GM19455 (cell line): ENCODE data around the gene KIF4B.
"Not testable (repeated sequence)": the region's sequence is repeated elsewhere in the genome, so short reads cannot be mapped to it uniquely, and the experiment has no call there.

Experiments
- ATAC-seq: cut with Tn5 transposase; IDR thresholded peaks from one replicate; pipeline ENCODE4 v1.9.1; 2021; ENCODE audit not compliant: unreplicated experiment

KIF4B gene

GRCh38 chr5:155013526-155013925 lies at the start of gene KIF4B:
Gene KIF4B, plus strand, starts transcription at chr5:155013755. Its CDS starts 105 bp downstream, at chr5:155013860.
- no peak for ATAC-seq

GRCh38 chr5:154966081-154966841 lies 47.3 kb upstream of the KIF4B start:
- no peak for ATAC-seq

GRCh38 chr5:154966874-154967273 lies 46.7 kb upstream of the KIF4B start:
- ATAC-seq: no peak

GRCh38 chr5:154967421-154968024 lies 46.0 kb upstream of the KIF4B start:
- no peak for ATAC-seq

GRCh38 chr5:154968953-154969352 lies 44.6 kb upstream of the KIF4B start:
- no peak for ATAC-seq

- no peak for ATAC-seq
These were observed 42.8 kb upstream of the KIF4B start for GRCh38 chr5:154970759-154971158.

GRCh38 chr5:154971501-154971900 lies 42.1 kb upstream of the KIF4B start:
- ATAC-seq: no peak

- no peak for ATAC-seq
These were observed 41.0 kb upstream of the KIF4B start for GRCh38 chr5:154972476-154973080.

GRCh38 chr5:154976082-154976481 lies 37.5 kb upstream of the KIF4B start:
- not testable (repeated sequence) for ATAC-seq

- no peak for ATAC-seq
These were observed 36.1 kb upstream of the KIF4B start for GRCh38 chr5:154977409-154977808.

GRCh38 chr5:154978294-154978693 lies 35.3 kb upstream of the KIF4B start:
- not testable (repeated sequence) for ATAC-seq

GRCh38 chr5:154984946-154985516 lies 28.5 kb upstream of the KIF4B start:
- no peak for ATAC-seq

- no peak for ATAC-seq
These were observed 27.4 kb upstream of the KIF4B start for GRCh38 chr5:154986151-154986550.

GRCh38 chr5:154989626-154990025 lies 23.9 kb upstream of the KIF4B start:
- ATAC-seq: no peak

GRCh38 chr5:154993461-154993860 lies 20.1 kb upstream of the KIF4B start:
- ATAC-seq: no peak

- ATAC-seq: no peak
These were observed 17.9 kb upstream of the KIF4B start for GRCh38 chr5:154995679-154996078.

GRCh38 chr5:154997746-154998145 lies 15.8 kb upstream of the KIF4B start:
- ATAC-seq: no peak

- no peak for ATAC-seq
These were observed 13.7 kb upstream of the KIF4B start for GRCh38 chr5:154999865-155000264.

- ATAC-seq: no peak
These were observed 12.0 kb upstream of the KIF4B start for GRCh38 chr5:155001523-155001922.

- not testable (repeated sequence) for ATAC-seq
These were observed 10.8 kb upstream of the KIF4B start for GRCh38 chr5:155002722-155003121.

GRCh38 chr5:155004138-155004744 lies 9.3 kb upstream of the KIF4B start:
- no peak for ATAC-seq
